Measurements from ENCODE around the gene ATE1. TPM values are rescaled to one million over a fixed set of nuclear protein-coding genes. Genes with fewer than 3 reads are reported as not detected.

ATE1 gene
- total RNA-seq, 1 experiment from 2014 or later = 18.7 TPM

DNA sequence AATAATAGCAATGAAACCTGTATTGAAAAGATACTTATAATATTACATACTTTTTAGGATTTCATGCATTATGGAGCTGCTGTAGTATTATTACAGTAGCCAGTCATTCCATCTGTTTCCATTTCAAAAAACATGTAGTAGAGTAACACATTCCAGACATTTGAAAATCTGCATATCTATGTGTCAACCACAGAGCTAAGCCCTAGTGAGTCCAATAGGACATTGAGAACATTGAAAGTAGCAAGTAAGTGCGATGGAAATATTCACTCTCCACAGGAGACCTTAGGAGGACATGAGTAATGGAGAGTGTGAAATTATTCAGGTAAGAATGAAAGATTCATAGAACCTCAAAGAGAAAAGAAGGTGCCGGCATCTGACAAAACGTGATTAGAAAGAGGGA is 31.8 kb upstream of the ATE1 start:
- no peak for DNase-seq
- TF ChIP-seq CTCF (IDR thresholded peaks at IDR 0.05; ENCODE audit: unreplicated experiment) = no peak
- Mint-ChIP-seq H3K27ac (ENCODE audit: unreplicated experiment) (no peak overlapping the region), H3K4me1 (ENCODE audit: low read depth, unreplicated experiment) (no peaks in the 10 kb centered on the region), H3K36me3 (ENCODE audit: insufficient read depth, unreplicated experiment) (peaks cover 8% of the 10 kb centered on the region), H3K27me3 (ENCODE audit: unreplicated experiment) (no peaks in the 10 kb centered on the region), H3K9me3 (ENCODE audit: low read depth, unreplicated experiment) (no peaks in the 10 kb centered on the region), H3K4me3 (ENCODE audit: low read depth, unreplicated experiment) (no peak overlapping the region)
- intact Hi-C loops (cut with micrococcal nuclease; ENCODE audit: unreplicated experiment) = no loop called here
- CTCF ChIA-PET = no interaction called here
- BruUV-seq (replicated peaks) = no TSS peak

DNA sequence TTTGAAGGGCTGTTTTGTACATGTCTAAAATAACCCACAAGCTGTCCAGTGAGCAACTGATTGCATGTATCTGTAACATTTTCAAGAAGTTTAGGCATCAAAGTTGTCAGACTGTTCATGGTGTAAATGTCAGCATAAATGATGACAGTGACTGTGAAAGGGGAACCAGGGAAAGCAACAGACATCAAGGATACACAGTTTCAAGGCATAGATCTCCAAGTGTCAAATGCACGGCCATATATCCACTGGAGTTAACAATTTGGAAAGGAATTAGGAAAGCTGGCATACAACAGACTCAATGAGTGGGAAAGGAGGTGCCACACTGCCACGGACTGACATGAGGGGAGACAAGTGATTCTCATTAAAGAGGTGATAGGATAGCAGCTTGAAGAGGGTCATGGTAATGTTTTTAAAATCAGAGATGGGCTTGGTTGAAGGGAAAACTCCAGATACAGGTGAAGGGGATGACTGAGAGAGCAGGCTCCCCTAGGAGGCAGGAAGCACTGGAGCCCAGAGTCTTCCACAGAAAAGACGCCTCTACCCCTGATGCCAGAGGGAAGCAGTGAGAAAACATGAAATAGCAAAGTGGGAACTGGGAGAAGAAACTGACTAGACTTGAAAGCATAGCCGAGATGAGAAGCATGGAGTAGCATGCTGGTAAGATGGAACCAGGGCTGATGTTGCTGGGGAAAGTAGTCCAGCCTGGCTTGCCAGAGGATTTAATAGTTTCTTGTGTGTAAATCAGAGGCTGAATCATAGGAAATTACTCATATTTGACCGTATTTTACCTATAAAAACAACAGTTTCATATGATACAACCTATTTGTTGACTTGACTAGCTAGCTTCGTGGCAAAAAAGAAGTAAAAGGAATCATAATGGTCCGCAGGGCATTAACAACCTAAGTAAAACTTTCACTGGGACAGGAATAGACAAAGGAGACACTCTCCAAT is 28.6 kb upstream of the ATE1 start:
- intact Hi-C loops (cut with micrococcal nuclease; ENCODE audit: unreplicated experiment) = no loop called here
- CTCF ChIA-PET = interaction anchor here (0.8 kb wide), 1 partner anchor 25 kb away, joined by 3 read pairs; no protein-coding TSS in a partner anchor
- DNase-seq = no peak
- no peak for TF ChIP-seq CTCF (IDR thresholded peaks at IDR 0.05; ENCODE audit: unreplicated experiment)
- H3K9me3 Mint-ChIP-seq (ENCODE audit: low read depth, unreplicated experiment) = no peaks in the 10 kb centered on the region
- no peaks in the 10 kb centered on the region for H3K4me1 Mint-ChIP-seq (ENCODE audit: low read depth, unreplicated experiment)
- H3K27ac Mint-ChIP-seq (ENCODE audit: unreplicated experiment) = peak overlapping the region; percentile 44
- peaks cover 8% of the 10 kb centered on the region for H3K36me3 Mint-ChIP-seq (ENCODE audit: insufficient read depth, unreplicated experiment)
- BruUV-seq (replicated peaks) = no TSS peak
- H3K4me3 Mint-ChIP-seq (ENCODE audit: low read depth, unreplicated experiment) = no peak overlapping the region
- no peaks in the 10 kb centered on the region for H3K27me3 Mint-ChIP-seq (ENCODE audit: unreplicated experiment)

DNA sequence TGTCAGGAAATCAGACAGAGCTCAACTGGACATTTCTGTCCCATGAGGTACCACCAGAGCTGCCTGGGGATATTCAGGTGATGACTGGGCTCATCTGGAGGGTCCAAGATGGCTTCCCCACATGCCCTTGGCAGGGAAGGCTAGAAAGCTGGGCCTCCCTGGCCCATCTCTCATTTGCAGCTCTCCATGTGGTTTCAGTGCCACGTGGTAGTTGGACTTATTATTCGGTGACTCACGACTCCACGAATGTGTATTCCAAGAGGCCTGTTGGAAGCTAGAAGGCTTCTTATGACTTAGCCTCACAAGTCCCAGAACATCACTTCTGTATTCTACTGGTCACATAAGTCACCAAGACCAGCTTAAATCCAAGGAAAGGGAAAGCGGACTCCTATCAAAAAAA is 24.4 kb upstream of the ATE1 start:
- Mint-ChIP-seq H3K4me3 (ENCODE audit: low read depth, unreplicated experiment) (no peak overlapping the region), H3K27me3 (ENCODE audit: unreplicated experiment) (no peaks in the 10 kb centered on the region)

GRCh38 chr10:121949451-121949850 is 21.6 kb upstream of the ATE1 start:
- CTCF ChIA-PET = interaction anchor here (0.6 to 1.0 kb wide), 2 partner anchors 21 to 26 kb away, joined by 3 to 4 read pairs; no protein-coding TSS in a partner anchor
- H3K27me3 Mint-ChIP-seq (ENCODE audit: unreplicated experiment) = no peaks in the 10 kb centered on the region
- peaks cover 8% of the 10 kb centered on the region for H3K4me1 Mint-ChIP-seq (ENCODE audit: low read depth, unreplicated experiment)
- no peaks in the 10 kb centered on the region for H3K9me3 Mint-ChIP-seq (ENCODE audit: low read depth, unreplicated experiment)
- intact Hi-C loops (cut with micrococcal nuclease; ENCODE audit: unreplicated experiment) = no loop called here
- no TSS peak for BruUV-seq (replicated peaks)
- no peak for TF ChIP-seq CTCF (IDR thresholded peaks at IDR 0.05; ENCODE audit: unreplicated experiment)
- no peaks in the 10 kb centered on the region for H3K36me3 Mint-ChIP-seq (ENCODE audit: insufficient read depth, unreplicated experiment)
- no peak overlapping the region for H3K4me3 Mint-ChIP-seq (ENCODE audit: low read depth, unreplicated experiment)
- no peak for DNase-seq
- no peak overlapping the region for H3K27ac Mint-ChIP-seq (ENCODE audit: unreplicated experiment)

More for the DNA sequence above, 24.4 kb upstream of the ATE1 start:
- Mint-ChIP-seq H3K4me1 (ENCODE audit: low read depth, unreplicated experiment) (peaks cover 8% of the 10 kb centered on the region), H3K27ac (ENCODE audit: unreplicated experiment) (no peak overlapping the region), H3K36me3 (ENCODE audit: insufficient read depth, unreplicated experiment) (peaks cover 8% of the 10 kb centered on the region), H3K9me3 (ENCODE audit: low read depth, unreplicated experiment) (no peaks in the 10 kb centered on the region)
- TF ChIP-seq CTCF (IDR thresholded peaks at IDR 0.05; ENCODE audit: unreplicated experiment) = no peak
- CTCF ChIA-PET = no interaction called here
- no TSS peak for BruUV-seq (replicated peaks)
- intact Hi-C loops (cut with micrococcal nuclease; ENCODE audit: unreplicated experiment) = no loop called here
- no peak for DNase-seq

Measured in Calu3 (cell line).